Hepatocyte (in vitro differentiated cells): ENCODE data around the gene HMGN5.

Experiments
- EZH2 ChIP-seq: fragments of 200-600 bp; sonication (generic); IDR thresholded peaks from 2 replicates; pipeline ENCODE4 v1.6.1; 2016; ENCODE audit warnings: antibody characterized with exemption, mild to moderate bottlenecking, borderline replicate concordance
- EZH2phosphoT487 ChIP-seq: fragments of 200-600 bp; sonication (generic); IDR thresholded peaks from one replicate; pipeline ENCODE4 v1.6.1; 2018; ENCODE audit warnings: antibody characterized with exemption, mild to moderate bottlenecking, low read depth, moderate library complexity; ENCODE audit not compliant: unreplicated experiment, severe bottlenecking
- TF ChIP-seq, protein P1 (sequence below): fragments of 200-600 bp; sonication (generic); IDR thresholded peaks from 2 replicates; pipeline ENCODE4 v1.5.1; 2016; ENCODE audit warnings: antibody characterized with exemption, mild to moderate bottlenecking; ENCODE audit not compliant: poor library complexity

DNA sequence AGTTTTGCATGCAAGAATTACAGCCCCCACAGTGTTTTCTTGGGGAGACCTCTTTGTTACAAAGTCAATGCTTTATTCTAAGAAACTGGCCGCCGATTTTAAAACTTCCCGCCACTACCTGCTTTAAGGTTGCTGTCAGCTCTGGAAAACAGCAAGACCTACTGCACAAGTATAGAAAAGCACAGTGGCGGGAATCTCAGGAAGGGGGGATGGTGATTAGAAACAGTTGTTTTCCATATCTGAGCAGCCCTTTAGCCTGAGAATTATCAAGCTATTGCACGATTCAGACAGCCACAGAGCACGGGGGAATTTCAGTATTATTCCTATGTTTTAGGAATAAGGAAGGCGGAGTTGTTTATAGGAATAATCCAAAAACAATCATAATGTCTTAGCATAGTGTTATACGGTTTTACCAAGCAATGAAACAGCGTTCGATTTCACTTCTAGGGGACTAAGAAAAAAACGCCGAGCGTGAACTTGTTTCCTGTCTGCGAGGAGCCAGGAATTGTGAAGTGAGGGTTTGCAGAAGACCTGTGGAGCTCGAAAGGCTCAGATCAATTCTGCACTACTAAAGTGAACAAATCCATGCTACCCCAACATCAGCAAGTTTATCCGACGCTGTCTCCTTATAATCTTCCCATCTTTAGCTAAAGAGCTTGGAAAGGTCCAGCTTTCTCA is 81.3 kb downstream of the HMGN5 start:
- TF ChIP-seq, protein P1, sequence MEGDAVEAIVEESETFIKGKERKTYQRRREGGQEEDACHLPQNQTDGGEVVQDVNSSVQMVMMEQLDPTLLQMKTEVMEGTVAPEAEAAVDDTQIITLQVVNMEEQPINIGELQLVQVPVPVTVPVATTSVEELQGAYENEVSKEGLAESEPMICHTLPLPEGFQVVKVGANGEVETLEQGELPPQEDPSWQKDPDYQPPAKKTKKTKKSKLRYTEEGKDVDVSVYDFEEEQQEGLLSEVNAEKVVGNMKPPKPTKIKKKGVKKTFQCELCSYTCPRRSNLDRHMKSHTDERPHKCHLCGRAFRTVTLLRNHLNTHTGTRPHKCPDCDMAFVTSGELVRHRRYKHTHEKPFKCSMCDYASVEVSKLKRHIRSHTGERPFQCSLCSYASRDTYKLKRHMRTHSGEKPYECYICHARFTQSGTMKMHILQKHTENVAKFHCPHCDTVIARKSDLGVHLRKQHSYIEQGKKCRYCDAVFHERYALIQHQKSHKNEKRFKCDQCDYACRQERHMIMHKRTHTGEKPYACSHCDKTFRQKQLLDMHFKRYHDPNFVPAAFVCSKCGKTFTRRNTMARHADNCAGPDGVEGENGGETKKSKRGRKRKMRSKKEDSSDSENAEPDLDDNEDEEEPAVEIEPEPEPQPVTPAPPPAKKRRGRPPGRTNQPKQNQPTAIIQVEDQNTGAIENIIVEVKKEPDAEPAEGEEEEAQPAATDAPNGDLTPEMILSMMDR = no peak
- no peak for TF ChIP-seq EZH2
- TF ChIP-seq EZH2phosphoT487 = no peak
